Left lung (tissue), 10 donors: ENCODE results near the gene DCST2. TPM values are rescaled to one million over a fixed set of nuclear protein-coding genes. Genes with fewer than 3 reads are reported as not detected.

ENCODE experiments used
- ATAC-seq: fragments of 200-7000 bp; cut with Tn5 transposase; one replicate; pipeline ENCODE4 v1.9.1; 2020; ENCODE audit warnings: moderate library complexity
- DNase-seq, 4 donors: peaks; one replicate each; pipeline ENCODE4 v3.0.0-alpha.2; 2013 to 2020
- H3K27ac ChIP-seq, 2 donors: fragments of 200-600 bp; sonication (generic) in 1 of 2; one replicate each; pipeline versions ENCODE4 v1.5.0 to v1.8.0; 2020 to 2021
- H3K27me3 ChIP-seq, 2 donors: fragments of 200-600 bp; sonication (generic) in 1 of 2; one replicate each; pipeline versions ENCODE4 v1.5.0 to v1.8.0; 2020 to 2021
- H3K36me3 ChIP-seq, 2 donors: fragments of 200-600 bp; sonication (generic) in 1 of 2; one replicate each; pipeline versions ENCODE4 v1.5.0 to v1.8.0; 2020 to 2021
- H3K4me1 ChIP-seq, 2 donors: fragments of 200-600 bp; one replicate each; pipeline ENCODE4 v1.8.0; 2021
- H3K4me3 ChIP-seq, 2 donors: fragments of 200-600 bp; sonication (generic) in 1 of 2; one replicate each; pipeline versions ENCODE4 v1.5.0 to v1.8.0; 2020 to 2021; ENCODE audit warnings: mild to moderate bottlenecking in 1 of 2
- H3K9me3 ChIP-seq, 2 donors: fragments of 200-600 bp; sonication (generic) in 1 of 2; one replicate each; pipeline versions ENCODE4 v1.5.0 to v1.8.0; 2020 to 2021
- intact Hi-C, 2 donors: fragments of 100-400 bp; cut with DNase I; formaldehyde crosslinking; loops; one replicate each; pipeline versions ENCODE4 v1.11.2 to v1.14.2; 2022
- polyA plus RNA-seq, 6 donors: library from polyadenylated mRNA; unstranded; fragments of 120-200 nt; gene quantifications; one replicate each; pipeline ENCODE4 v1.2.1, GENCODE V29; 2013; ENCODE audit not compliant: insufficient read length in 6 of 6
- total RNA-seq, 2 donors: library from RNA; stranded (reverse); fragmentation: NEBNext Ultra II Directional; extraction: Animal tissue kit (Norgen Biotek cat#: 25700); gene quantifications; one replicate each; pipeline ENCODE4 v1.2.1, GENCODE V29; 2021
- TF ChIP-seq, protein P1 (sequence below), 2 donors: fragments of 200-600 bp; sonication (generic) in 1 of 2; IDR thresholded peaks; one replicate each; pipeline versions ENCODE4 v1.5.0 to v1.8.0; 2021; ENCODE audit warnings: antibody characterized with exemption in 2 of 2
- donor health status: DM: no; HTN: yes; CAD: no.
- donor health status: DM: no; HTN: no; CAD: no.

Gene DCST2
- total and polyA plus RNA-seq, 8 donors: 0.60 to 2.5 (median 2.0) TPM

DNA sequence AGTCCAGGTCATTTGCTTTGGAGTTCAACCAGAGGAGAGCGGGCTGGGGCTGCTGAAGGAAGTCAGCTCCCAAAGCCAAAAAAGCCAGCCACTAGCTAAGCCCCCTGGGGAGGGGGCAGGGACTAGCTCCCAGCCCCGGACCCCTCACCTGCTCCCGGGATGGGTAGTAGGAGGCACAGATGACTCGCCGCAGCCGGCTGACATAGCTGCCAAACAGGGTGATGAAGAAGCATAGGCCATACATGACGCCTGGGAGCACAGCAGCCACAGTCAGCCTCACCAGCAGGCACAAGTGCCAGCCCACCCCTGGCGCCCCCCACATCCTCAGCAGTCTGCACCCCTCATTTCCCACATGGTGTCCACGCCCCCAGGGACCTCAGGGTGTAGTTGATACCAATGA lies 7.4 kb downstream of the DCST2 start:
- TF ChIP-seq, protein P1, sequence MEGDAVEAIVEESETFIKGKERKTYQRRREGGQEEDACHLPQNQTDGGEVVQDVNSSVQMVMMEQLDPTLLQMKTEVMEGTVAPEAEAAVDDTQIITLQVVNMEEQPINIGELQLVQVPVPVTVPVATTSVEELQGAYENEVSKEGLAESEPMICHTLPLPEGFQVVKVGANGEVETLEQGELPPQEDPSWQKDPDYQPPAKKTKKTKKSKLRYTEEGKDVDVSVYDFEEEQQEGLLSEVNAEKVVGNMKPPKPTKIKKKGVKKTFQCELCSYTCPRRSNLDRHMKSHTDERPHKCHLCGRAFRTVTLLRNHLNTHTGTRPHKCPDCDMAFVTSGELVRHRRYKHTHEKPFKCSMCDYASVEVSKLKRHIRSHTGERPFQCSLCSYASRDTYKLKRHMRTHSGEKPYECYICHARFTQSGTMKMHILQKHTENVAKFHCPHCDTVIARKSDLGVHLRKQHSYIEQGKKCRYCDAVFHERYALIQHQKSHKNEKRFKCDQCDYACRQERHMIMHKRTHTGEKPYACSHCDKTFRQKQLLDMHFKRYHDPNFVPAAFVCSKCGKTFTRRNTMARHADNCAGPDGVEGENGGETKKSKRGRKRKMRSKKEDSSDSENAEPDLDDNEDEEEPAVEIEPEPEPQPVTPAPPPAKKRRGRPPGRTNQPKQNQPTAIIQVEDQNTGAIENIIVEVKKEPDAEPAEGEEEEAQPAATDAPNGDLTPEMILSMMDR (IDR thresholded peaks at IDR 0.05): no peak
- no peak overlapping the region for H3K27ac ChIP-seq
- H3K36me3 ChIP-seq: no peaks in the 10 kb centered on the region
- H3K9me3 ChIP-seq: no peaks in the 10 kb centered on the region
- H3K4me3 ChIP-seq: no peak overlapping the region
- intact Hi-C loops: no loop called here
- H3K4me1 ChIP-seq: peaks cover 0 to 14% of the 10 kb centered on the region in 2 donors
- DNase-seq: peak in 1 of 4 donors; percentile 63
- no peak for ATAC-seq
- H3K27me3 ChIP-seq: no peaks in the 10 kb centered on the region

DNA sequence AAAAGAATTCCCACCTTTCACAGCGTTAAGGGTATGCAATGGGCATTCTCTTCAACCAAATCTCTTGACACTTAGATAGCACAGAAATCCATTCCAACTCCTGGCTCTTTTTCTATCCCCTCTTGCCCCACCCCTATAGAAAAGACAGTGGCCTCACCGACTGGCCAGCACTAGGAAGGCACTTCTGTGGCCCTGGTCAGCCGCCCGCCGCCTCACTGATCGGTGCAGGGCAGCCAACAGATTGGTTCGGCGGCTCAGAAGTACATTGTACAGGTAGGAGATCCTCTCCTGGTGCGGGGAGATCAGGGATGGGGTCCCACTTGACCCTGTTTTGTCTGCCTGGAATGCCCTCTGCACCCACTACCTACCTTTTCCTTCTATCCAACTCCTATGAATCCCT lies 9.3 kb downstream of the DCST2 start:
- no peak for ATAC-seq

DNA sequence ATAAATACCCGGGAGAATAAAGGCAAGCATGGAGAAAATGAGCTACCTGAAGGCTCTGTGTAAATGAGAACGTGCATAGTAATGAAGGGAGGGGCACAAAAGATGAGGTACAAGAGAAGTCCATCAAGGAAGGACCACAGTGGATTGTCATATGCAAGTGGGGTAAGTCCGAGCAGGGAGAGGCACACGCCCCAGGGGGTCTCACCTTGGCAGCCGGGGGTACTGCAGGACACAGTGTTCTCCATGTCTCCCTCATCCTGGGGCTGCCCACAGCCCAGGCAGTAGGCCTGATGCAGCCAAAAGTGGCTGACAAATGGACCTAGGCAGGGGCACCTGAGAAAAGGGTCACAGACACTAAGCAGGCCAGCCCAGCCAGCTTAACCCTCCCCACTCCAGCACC lies 10.0 kb downstream of the DCST2 start:
- H3K27me3 ChIP-seq: no peaks in the 10 kb centered on the region
- ATAC-seq (no peak), DNase-seq (no peak)
- intact Hi-C loops: no loop called here
- peaks cover 4 to 13% of the 10 kb centered on the region in 2 donors for H3K4me1 ChIP-seq
- no peaks in the 10 kb centered on the region for H3K9me3 ChIP-seq
- no peak overlapping the region for H3K27ac ChIP-seq
- TF ChIP-seq, protein P1 (IDR thresholded peaks at IDR 0.05): no peak
- H3K4me3 ChIP-seq: no peak overlapping the region
- peaks cover 0 to 9% of the 10 kb centered on the region in 2 donors for H3K36me3 ChIP-seq

More for the DNA sequence above, 9.3 kb downstream of the DCST2 start:
- no peak overlapping the region for H3K4me3 ChIP-seq
- H3K36me3 ChIP-seq: peaks cover 0 to 2% of the 10 kb centered on the region in 2 donors
- no peaks in the 10 kb centered on the region for H3K27me3 ChIP-seq
- peak in 1 of 4 donors; percentile 60 for DNase-seq
- no peak overlapping the region for H3K27ac ChIP-seq
- no peaks in the 10 kb centered on the region for H3K9me3 ChIP-seq
- TF ChIP-seq, protein P1 (IDR thresholded peaks at IDR 0.05): no peak
- H3K4me1 ChIP-seq: peaks cover 0 to 14% of the 10 kb centered on the region in 2 donors
- intact Hi-C loops: no loop called here

DNA sequence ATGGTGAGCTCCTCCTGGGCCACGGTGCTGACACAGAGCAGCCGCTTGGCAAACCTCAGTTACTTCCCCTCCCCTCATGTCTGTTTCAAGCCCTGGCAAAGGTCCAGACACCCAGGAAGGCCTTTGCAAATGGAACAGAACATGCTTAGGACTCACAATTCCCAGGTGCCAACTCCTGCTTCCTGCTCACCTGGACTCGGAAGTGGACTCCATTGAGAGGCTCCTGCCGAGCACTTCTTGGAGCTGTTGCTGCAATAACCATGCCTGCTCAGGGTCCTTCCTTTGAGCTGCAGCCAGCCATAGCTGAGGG lies 10.7 kb downstream of the DCST2 start:
- H3K36me3 ChIP-seq: peaks cover 0 to 17% of the 10 kb centered on the region in 2 donors
- no peak overlapping the region for H3K4me3 ChIP-seq
- H3K4me1 ChIP-seq: peaks cover 8 to 17% of the 10 kb centered on the region in 2 donors
- ATAC-seq: peak; percentile 57
- H3K27me3 ChIP-seq: no peaks in the 10 kb centered on the region
- no peaks in the 10 kb centered on the region for H3K9me3 ChIP-seq
- no peak overlapping the region for H3K27ac ChIP-seq
- intact Hi-C loops: no loop called here
- TF ChIP-seq, protein P1 (IDR thresholded peaks at IDR 0.05): no peak
- DNase-seq: no peak

DNA sequence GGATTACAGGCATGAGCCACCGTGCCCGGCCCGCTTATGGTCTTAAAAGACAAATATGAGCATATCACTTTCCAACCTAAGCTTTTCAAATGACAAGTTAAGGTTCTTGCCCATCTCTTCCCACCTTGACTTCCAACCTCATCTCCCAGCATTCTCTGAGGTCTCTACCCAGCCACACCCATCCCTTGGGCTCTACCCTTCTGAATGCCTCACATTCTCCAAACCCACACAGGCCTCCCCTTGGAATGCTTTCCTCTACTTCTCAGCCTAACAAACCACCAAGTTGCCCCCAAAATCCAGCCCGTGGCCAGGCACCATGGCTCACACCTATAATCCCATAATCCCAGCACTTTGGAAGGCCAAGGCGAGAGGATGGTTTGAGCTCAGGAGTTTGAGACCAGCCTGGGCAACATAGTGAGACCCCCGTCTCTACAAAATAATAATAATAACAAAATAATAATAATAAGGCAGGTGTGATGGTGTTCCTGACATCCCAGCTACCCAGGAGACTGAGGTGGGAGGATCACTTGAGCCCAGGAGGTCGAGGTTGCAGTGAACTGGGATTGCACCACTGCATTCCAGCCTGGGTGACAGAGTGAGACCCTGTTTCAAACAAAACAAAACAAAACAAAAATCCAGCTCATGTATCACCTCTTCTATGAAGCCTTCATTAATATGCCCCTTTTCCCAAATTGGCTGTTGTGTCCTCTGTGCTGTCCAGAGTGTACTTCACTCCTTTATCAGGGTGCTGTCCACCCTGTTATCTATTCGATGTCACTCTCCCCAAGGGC lies 11.2 kb downstream of the DCST2 start:
- no peak for DNase-seq
- intact Hi-C loops: no loop called here
- ATAC-seq: no peak
- H3K36me3 ChIP-seq: peaks cover 0 to 20% of the 10 kb centered on the region in 2 donors
- H3K9me3 ChIP-seq: no peaks in the 10 kb centered on the region
- H3K4me1 ChIP-seq: peaks cover 12 to 22% of the 10 kb centered on the region in 2 donors
- TF ChIP-seq, protein P1 (IDR thresholded peaks at IDR 0.05): no peak
- no peaks in the 10 kb centered on the region for H3K27me3 ChIP-seq
- H3K4me3 ChIP-seq: no peak overlapping the region
- H3K27ac ChIP-seq: no peak overlapping the region
